Endodermal cell (in vitro differentiated cells): ENCODE data around the gene JAKMIP1. TPM values are rescaled to one million over a fixed set of nuclear protein-coding genes. Genes with fewer than 3 reads are reported as not detected.

Experiments
- DNase-seq: peaks from one replicate; pipeline ENCODE4 v3.0.0-alpha.2; 2017
- H3K27ac ChIP-seq: 2 replicates; pipeline ENCODE4 v1.5.1; 2013; ENCODE audit warnings: mild to moderate bottlenecking, low read depth, low read length, moderate library complexity
- H3K27me3 ChIP-seq: 2 replicates; pipeline ENCODE4 v1.6.1; 2013; ENCODE audit warnings: mild to moderate bottlenecking, low read length, moderate library complexity; ENCODE audit not compliant: insufficient read depth, control insufficient read depth, poor library complexity, severe bottlenecking
- H3K36me3 ChIP-seq: 2 replicates; pipeline ENCODE4 v1.7.0; 2013; ENCODE audit warnings: mild to moderate bottlenecking, low read length, moderate library complexity; ENCODE audit not compliant: control insufficient read depth, insufficient read depth
- H3K4me1 ChIP-seq: one replicate; pipeline ENCODE4 v1.7.0; 2013; ENCODE audit warnings: low read length; ENCODE audit not compliant: control insufficient read depth, insufficient read depth
- H3K4me3 ChIP-seq: 2 replicates; pipeline ENCODE4 v1.5.1; 2013; ENCODE audit warnings: mild to moderate bottlenecking, low read length, moderate library complexity
- H3K9ac ChIP-seq: 2 replicates; pipeline ENCODE4 v1.6.1; 2013; ENCODE audit warnings: mild to moderate bottlenecking, low read length, moderate library complexity; ENCODE audit not compliant: poor library complexity, severe bottlenecking; ENCODE audit errors: extremely low read depth
- H3K9me3 ChIP-seq: 2 replicates; pipeline ENCODE4 v1.6.1; 2013; ENCODE audit warnings: mild to moderate bottlenecking, low read length, moderate library complexity; ENCODE audit not compliant: control insufficient read depth
- H3K27ac Mint-ChIP-seq: 2 replicates; pipeline ENCODE4 v1.8.0; 2020; ENCODE audit warnings: mixed read lengths
- H3K27me3 Mint-ChIP-seq: 2 replicates; pipeline ENCODE4 v1.8.0; 2021; ENCODE audit warnings: mild to moderate bottlenecking, mixed read lengths; ENCODE audit not compliant: insufficient read depth
- H3K36me3 Mint-ChIP-seq: 2 replicates; pipeline ENCODE4 v1.8.0; 2020; ENCODE audit warnings: low read depth, mixed read lengths
- H3K4me1 Mint-ChIP-seq: 2 replicates; pipeline ENCODE4 v1.8.0; 2020; ENCODE audit warnings: mixed read lengths
- H3K4me3 Mint-ChIP-seq: 2 replicates; pipeline ENCODE4 v1.8.0; 2020; ENCODE audit warnings: mild to moderate bottlenecking, moderate library complexity, mixed read lengths
- H3K9me3 Mint-ChIP-seq: 2 replicates; pipeline ENCODE4 v1.8.0; 2020; ENCODE audit warnings: mild to moderate bottlenecking, mixed read lengths
- WGBS, 2 experiments: methylation state at CpG; one replicate each; pipeline versions ENCODE4 v1.1.5 to v1.1.7; 2013; ENCODE audit warnings: missing lambda C conversion rate in 2 of 2, mixed read lengths in 1 of 2; ENCODE audit not compliant: insufficient coverage in 1 of 2, insufficient read length in 1 of 2; 5-methylcytosine and 5-hydroxymethylcytosine counted together
- total RNA-seq, 2 donors: library from RNA; stranded (reverse); fragmentation: NEBNext Ultra II Directional in 1 of 2; extraction: Animal tissue kit (Norgen Biotek cat#: 25700) in 1 of 2; gene quantifications; 2 replicates in 1 of 2; 3 replicates in 1 of 2; pipeline ENCODE4 v1.2.1, GENCODE V29; 2021
- TF ChIP-seq, protein P1 (sequence below): fragments of 200-600 bp; sonication (generic); conservative IDR thresholded peaks from 2 replicates; pipeline ENCODE4 v1.5.0; 2021; ENCODE audit warnings: antibody characterized with exemption, mild to moderate bottlenecking

JAKMIP1 gene
- total RNA-seq, 2 donors from 2014 or later = 10.4 to 11.2 TPM

- H3K9me3 ChIP-seq = peaks cover 15% of the 10 kb centered on the region
- H3K4me3 ChIP-seq = no peak overlapping the region
- peaks cover 19% of the 10 kb centered on the region for H3K36me3 ChIP-seq
- TF ChIP-seq, protein P1, sequence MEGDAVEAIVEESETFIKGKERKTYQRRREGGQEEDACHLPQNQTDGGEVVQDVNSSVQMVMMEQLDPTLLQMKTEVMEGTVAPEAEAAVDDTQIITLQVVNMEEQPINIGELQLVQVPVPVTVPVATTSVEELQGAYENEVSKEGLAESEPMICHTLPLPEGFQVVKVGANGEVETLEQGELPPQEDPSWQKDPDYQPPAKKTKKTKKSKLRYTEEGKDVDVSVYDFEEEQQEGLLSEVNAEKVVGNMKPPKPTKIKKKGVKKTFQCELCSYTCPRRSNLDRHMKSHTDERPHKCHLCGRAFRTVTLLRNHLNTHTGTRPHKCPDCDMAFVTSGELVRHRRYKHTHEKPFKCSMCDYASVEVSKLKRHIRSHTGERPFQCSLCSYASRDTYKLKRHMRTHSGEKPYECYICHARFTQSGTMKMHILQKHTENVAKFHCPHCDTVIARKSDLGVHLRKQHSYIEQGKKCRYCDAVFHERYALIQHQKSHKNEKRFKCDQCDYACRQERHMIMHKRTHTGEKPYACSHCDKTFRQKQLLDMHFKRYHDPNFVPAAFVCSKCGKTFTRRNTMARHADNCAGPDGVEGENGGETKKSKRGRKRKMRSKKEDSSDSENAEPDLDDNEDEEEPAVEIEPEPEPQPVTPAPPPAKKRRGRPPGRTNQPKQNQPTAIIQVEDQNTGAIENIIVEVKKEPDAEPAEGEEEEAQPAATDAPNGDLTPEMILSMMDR = no peak
- H3K4me1 Mint-ChIP-seq = peaks cover 9% of the 10 kb centered on the region
- 93 to 100% methylated on average over 2 to 3 of the region's 3 CpGs for WGBS, 2 experiments
- no peak for DNase-seq
- H3K4me3 Mint-ChIP-seq = no peak overlapping the region
- no peak overlapping the region for H3K27ac Mint-ChIP-seq
- H3K36me3 Mint-ChIP-seq = peaks cover 46% of the 10 kb centered on the region
- H3K27me3 Mint-ChIP-seq = no peaks in the 10 kb centered on the region
- no peak overlapping the region for H3K9ac ChIP-seq
- H3K27ac ChIP-seq = no peak overlapping the region
- H3K27me3 ChIP-seq = no peaks in the 10 kb centered on the region
- H3K9me3 Mint-ChIP-seq = peaks cover 11% of the 10 kb centered on the region
- no peaks in the 10 kb centered on the region for H3K4me1 ChIP-seq
Observed at GRCh38 chr4:6143603-6144181, 56.7 kb downstream of the JAKMIP1 start.

- 95 to 100% methylated on average over 5 to 8 of the region's 8 CpGs for WGBS, 2 experiments
- TF ChIP-seq, protein P1 = no peak
- H3K4me3 ChIP-seq = no peak overlapping the region
- H3K27me3 ChIP-seq = no peaks in the 10 kb centered on the region
- H3K27ac Mint-ChIP-seq = no peak overlapping the region
- peaks cover 24% of the 10 kb centered on the region for H3K36me3 ChIP-seq
- no peak for DNase-seq
- no peak overlapping the region for H3K27ac ChIP-seq
- peaks cover 19% of the 10 kb centered on the region for H3K9me3 ChIP-seq
- no peak overlapping the region for H3K4me3 Mint-ChIP-seq
- no peak overlapping the region for H3K9ac ChIP-seq
- H3K9me3 Mint-ChIP-seq = peaks cover 12% of the 10 kb centered on the region
- peaks cover 49% of the 10 kb centered on the region for H3K36me3 Mint-ChIP-seq
- H3K4me1 ChIP-seq = no peaks in the 10 kb centered on the region
- H3K4me1 Mint-ChIP-seq = peaks cover 9% of the 10 kb centered on the region
- H3K27me3 Mint-ChIP-seq = no peaks in the 10 kb centered on the region
Observed at GRCh38 chr4:6142935-6143602, 57.3 kb downstream of the JAKMIP1 start.

- Histone ChIP-seq H3K4me1 (peaks cover 2% of the 10 kb centered on the region), H3K36me3 (peaks cover 20% of the 10 kb centered on the region), H3K27me3 (no peaks in the 10 kb centered on the region), H3K27ac (no peak overlapping the region), H3K4me3 (no peak overlapping the region), H3K9me3 (peaks cover 19% of the 10 kb centered on the region), H3K9ac (no peak overlapping the region)
- WGBS, 2 experiments = 92 to 96% methylated on average over 4 to 7 of the region's 7 CpGs
- TF ChIP-seq, protein P1 = no peak
- H3K27me3 Mint-ChIP-seq = no peaks in the 10 kb centered on the region
- H3K9me3 Mint-ChIP-seq = peaks cover 15% of the 10 kb centered on the region
- H3K27ac Mint-ChIP-seq = no peak overlapping the region
- H3K36me3 Mint-ChIP-seq = peaks cover 45% of the 10 kb centered on the region
- H3K4me1 Mint-ChIP-seq = peaks cover 9% of the 10 kb centered on the region
- H3K4me3 Mint-ChIP-seq = no peak overlapping the region
- DNase-seq = no peak
Observed at GRCh38 chr4:6142511-6142910, 57.8 kb downstream of the JAKMIP1 start.
